T-helper 17 cell (primary cell): Measurements from ENCODE around the gene FGF22. TPM values are rescaled to one million over a fixed set of nuclear protein-coding genes. Genes with fewer than 3 reads are reported as not detected.

ENCODE experiments used
- ATAC-seq: fragments of 150-1000 bp; cut with Tn5 transposase; 2 replicates; pipeline ENCODE4 v1.10.0; 2021; ENCODE audit warnings: mild to moderate bottlenecking, moderate library complexity
- DNase-seq, 3 donors: peaks; one replicate each; pipeline versions ENCODE4 v3.0.0 to v3.0.0-alpha.2; 2020 to 2021
- H3K9me3 ChIP-seq: one replicate; pipeline ENCODE4 v1.7.0; 2013; ENCODE audit warnings: low read length, mild to moderate bottlenecking; ENCODE audit not compliant: control insufficient read depth, poor library complexity, severe bottlenecking
- H3K27ac Mint-ChIP-seq: one replicate; pipeline ENCODE4 v1.8.0; 2022; ENCODE audit warnings: mild to moderate bottlenecking, moderate library complexity, mixed read lengths
- H3K27me3 Mint-ChIP-seq: one replicate; pipeline ENCODE4 v1.8.0; 2022; ENCODE audit warnings: mixed read lengths
- H3K36me3 Mint-ChIP-seq: one replicate; pipeline ENCODE4 v1.8.0; 2022; ENCODE audit warnings: low read depth, mixed read lengths
- H3K4me1 Mint-ChIP-seq: one replicate; pipeline ENCODE4 v1.8.0; 2022; ENCODE audit warnings: mild to moderate bottlenecking, mixed read lengths
- H3K4me3 Mint-ChIP-seq: one replicate; pipeline ENCODE4 v1.8.0; 2022; ENCODE audit warnings: mild to moderate bottlenecking, moderate library complexity, mixed read lengths
- total RNA-seq, 4 donors: library from RNA in 2 of 4; stranded (reverse) in 2 of 4; gene quantifications; one replicate each; pipeline ENCODE4 v1.2.3 and lab custom pipeline; 2022 to 2026

Gene FGF22
- total RNA-seq, 2 donors from 2014 or later, result 0.65 to 0.68 TPM

DNA sequence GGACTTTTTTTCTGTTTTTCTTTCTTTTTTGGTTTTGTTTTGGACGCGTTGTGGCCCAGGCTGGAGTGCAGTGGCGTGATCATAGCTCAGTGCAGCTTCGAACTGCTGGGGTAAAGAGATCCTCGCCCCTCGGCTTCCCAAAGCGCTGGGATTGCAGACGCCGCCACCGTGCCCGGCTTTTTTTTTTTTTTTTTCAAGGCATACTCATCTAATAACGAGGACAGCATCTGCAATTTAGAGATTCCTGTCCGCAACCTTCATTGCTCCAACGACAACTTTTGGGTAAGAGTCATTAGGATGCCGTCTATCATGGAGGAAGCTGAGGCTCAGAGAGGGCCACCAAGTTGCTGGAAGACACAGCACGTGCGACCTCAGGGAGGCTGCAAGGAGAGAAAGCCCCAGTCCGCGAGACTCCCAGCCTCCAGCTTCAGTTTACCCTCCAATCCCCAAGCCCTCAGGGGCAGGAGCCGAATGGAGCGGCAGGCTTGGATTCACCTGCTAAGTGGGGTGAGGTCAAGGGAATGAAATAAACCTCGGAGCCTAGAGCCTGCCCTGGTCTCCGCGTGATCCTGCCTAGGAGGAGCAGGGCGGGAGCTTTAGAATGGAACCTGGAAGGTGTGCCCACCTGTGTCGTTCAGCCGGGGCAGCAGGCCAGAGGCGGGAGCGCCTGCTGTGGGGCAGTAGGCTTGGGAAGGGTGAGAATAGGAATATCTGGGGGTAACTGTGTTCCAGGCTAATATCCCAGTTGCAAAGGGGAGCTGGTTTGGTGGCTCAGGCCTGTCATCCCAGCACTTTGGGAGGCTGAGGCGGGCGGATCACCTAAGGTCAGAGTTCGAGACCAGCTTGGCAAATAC lies 5.7 kb upstream of the FGF22 start:
- H3K9me3 ChIP-seq, result no peaks in the 10 kb centered on the region
- Mint-ChIP-seq H3K4me3 (peak overlapping the region; percentile 96), H3K4me1 (peaks cover 15% of the 10 kb centered on the region), H3K36me3 (peaks cover under 1% of the 10 kb centered on the region), H3K27ac (peak overlapping the region; percentile 90), H3K27me3 (no peaks in the 10 kb centered on the region)
- DNase-seq (no peak), ATAC-seq (no peak)

- Mint-ChIP-seq H3K36me3 (no peaks in the 10 kb centered on the region), H3K27me3 (no peaks in the 10 kb centered on the region), H3K27ac (peak overlapping the region; percentile 29), H3K4me3 (no peak overlapping the region), H3K4me1 (peaks cover 20% of the 10 kb centered on the region)
- H3K9me3 ChIP-seq, result no peaks in the 10 kb centered on the region
- ATAC-seq, result no peak
- DNase-seq, result no peak
Measured at GRCh38 chr19:634975-635652, 4.6 kb upstream of the FGF22 start.

DNA sequence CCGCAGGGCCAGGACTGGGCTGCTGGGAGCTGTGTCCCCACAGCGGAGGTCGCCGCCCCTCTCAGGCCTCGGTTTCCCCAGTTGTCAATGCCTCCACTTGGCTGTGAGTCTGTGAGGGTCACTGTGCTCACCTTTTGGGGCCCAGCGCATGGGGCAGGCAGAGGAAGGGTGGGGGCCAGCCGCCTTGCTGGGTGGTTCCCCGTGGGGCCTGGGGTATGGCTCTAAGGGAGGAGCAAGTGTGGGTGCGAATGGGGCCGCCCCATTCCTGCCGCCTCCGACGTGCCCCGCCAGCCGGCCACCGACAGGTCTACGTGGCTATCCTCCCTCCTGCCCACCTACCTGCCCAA lies 800 bp upstream of the FGF22 start:
- Mint-ChIP-seq H3K27ac (peak overlapping the region; percentile 79), H3K36me3 (no peaks in the 10 kb centered on the region), H3K27me3 (no peaks in the 10 kb centered on the region), H3K4me3 (peak overlapping the region; percentile 94), H3K4me1 (peaks cover 11% of the 10 kb centered on the region)
- H3K9me3 ChIP-seq, result no peaks in the 10 kb centered on the region
- DNase-seq, result no peak
- no peak for ATAC-seq

DNA sequence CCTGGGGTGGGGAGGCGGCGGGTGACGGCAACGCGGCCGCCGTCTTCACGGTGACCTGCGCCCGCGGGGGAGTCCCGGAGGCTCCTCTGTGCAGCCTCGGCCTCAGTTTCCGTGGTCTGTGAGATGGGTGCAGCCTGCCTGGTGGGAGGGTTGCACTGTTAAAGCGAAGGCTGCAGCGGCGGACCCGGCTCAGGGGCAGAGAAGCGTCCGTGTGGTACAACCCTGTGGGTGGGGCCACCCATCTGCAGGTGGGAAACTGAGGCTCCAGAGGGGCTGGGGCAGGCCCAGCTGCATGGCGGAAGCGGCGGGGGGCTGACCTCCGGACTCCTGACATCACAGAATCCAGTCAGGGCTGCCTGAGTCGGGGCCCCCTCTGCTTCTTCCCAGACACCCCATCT lies 481 bp downstream of the FGF22 start:
- no peaks in the 10 kb centered on the region for H3K27me3 Mint-ChIP-seq
- no peak for ATAC-seq
- no peak overlapping the region for H3K4me3 Mint-ChIP-seq
- H3K9me3 ChIP-seq, result no peaks in the 10 kb centered on the region
- H3K4me1 Mint-ChIP-seq, result peaks cover 6% of the 10 kb centered on the region
- H3K36me3 Mint-ChIP-seq, result no peaks in the 10 kb centered on the region
- no peak overlapping the region for H3K27ac Mint-ChIP-seq
- DNase-seq, result no peak

GRCh38 chr19:640606-641189 lies 1.0 kb downstream of the FGF22 start:
- no peaks in the 10 kb centered on the region for H3K9me3 ChIP-seq
- peaks cover 6% of the 10 kb centered on the region for H3K4me1 Mint-ChIP-seq
- H3K27me3 Mint-ChIP-seq, result no peaks in the 10 kb centered on the region
- no peaks in the 10 kb centered on the region for H3K36me3 Mint-ChIP-seq
- no peak overlapping the region for H3K4me3 Mint-ChIP-seq
- H3K27ac Mint-ChIP-seq, result peak overlapping the region; percentile 82
- DNase-seq (no peak), ATAC-seq (no peak)

- Mint-ChIP-seq H3K27ac (no peak overlapping the region), H3K4me1 (peaks cover 8% of the 10 kb centered on the region), H3K27me3 (no peaks in the 10 kb centered on the region), H3K4me3 (no peak overlapping the region), H3K36me3 (no peaks in the 10 kb centered on the region)
- ATAC-seq (no peak), DNase-seq (no peak)
- H3K9me3 ChIP-seq, result no peaks in the 10 kb centered on the region
Measured at GRCh38 chr19:641702-642101, 2.0 kb downstream of the FGF22 start.

DNA sequence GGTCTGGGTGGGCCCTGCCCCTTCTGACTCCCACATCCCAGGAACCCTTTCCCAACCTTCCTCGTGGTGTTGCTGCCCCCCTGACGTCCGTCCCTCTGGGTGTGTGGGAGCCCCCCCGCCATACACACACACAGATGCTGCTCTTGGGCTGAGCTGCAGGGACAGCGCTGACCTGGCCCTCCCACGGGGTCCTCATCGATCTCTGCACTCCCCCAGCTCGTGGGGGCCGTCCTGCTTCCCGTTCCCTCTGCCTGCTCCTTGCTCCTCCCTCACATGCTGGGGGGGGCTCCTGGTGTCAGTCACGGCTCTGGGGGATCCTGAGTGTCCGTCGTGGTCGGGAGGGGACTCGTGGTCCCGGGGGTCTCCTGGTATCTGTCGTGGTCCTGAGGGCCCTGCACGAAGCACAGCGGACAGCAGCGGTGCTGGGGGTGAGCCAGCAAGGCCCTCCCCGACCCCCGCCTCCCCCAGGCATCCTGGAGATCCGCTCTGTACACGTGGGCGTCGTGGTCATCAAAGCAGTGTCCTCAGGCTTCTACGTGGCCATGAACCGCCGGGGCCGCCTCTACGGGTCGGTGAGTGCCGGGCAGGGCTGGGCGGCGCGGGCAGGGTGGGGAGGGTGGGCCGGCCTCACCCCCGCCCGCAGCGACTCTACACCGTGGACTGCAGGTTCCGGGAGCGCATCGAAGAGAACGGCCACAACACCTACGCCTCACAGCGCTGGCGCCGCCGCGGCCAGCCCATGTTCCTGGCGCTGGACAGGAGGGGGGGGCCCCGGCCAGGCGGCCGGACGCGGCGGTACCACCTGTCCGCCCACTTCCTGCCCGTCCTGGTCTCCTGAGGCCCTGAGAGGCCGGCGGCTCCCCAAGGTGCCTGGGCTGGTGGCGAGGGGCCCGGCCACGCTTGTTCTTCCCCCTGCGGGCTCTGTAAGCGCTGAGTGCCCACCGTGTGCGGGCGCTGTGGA lies 3.4 kb downstream of the FGF22 start:
- H3K4me1 Mint-ChIP-seq, result peaks cover 8% of the 10 kb centered on the region
- DNase-seq, result no peak
- H3K27me3 Mint-ChIP-seq, result no peaks in the 10 kb centered on the region
- no peak for ATAC-seq
- no peaks in the 10 kb centered on the region for H3K9me3 ChIP-seq
- no peaks in the 10 kb centered on the region for H3K36me3 Mint-ChIP-seq
- H3K4me3 Mint-ChIP-seq, result no peak overlapping the region
- H3K27ac Mint-ChIP-seq, result no peak overlapping the region

DNA sequence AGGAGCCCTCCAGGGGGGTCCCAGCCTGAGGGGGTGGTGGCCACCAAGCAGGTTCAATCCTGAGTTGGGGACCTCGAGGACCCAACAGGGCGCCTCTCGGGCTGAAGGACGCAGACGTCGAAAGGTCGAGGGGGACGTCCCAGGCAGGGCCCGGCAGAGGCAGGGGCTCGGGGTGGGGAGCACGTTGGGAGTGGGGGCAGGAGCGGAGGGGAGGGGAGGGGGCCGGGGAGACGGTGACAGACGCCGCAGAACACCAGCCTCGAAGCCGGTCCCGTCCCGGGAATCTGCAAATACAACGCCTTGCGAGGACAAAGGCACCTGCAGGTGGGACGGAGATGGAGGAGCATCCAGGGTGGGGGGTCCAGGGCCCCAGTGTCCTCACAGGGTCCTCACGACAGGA lies 4.1 kb downstream of the FGF22 start:
- Mint-ChIP-seq H3K4me1 (peaks cover 8% of the 10 kb centered on the region), H3K27ac (peak overlapping the region; percentile 49), H3K27me3 (no peaks in the 10 kb centered on the region), H3K36me3 (no peaks in the 10 kb centered on the region), H3K4me3 (no peak overlapping the region)
- H3K9me3 ChIP-seq, result no peaks in the 10 kb centered on the region
- no peak for DNase-seq
- no peak for ATAC-seq

DNA sequence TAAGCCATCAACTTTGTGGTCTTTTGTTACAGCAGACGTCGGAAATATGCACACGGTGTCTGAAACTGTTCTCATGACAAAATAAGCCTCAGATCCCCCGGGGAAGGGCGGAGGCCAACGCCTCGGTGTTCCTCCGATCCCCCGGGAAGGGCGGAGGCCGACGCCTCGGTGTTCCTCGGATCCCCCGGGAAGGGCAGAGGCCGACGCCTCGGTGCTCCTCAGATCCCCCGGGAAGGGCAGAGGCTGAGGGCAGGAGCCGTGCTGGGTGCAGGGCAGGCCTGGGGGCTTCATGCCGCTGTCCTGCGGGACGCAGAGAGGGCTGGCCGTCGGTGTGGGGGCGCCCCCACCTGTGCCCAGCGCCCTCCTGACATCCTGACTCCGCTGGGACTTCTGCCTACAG lies 4.7 kb downstream of the FGF22 start:
- H3K36me3 Mint-ChIP-seq, result no peaks in the 10 kb centered on the region
- no peaks in the 10 kb centered on the region for H3K27me3 Mint-ChIP-seq
- ATAC-seq (no peak), DNase-seq (no peak)
- peaks cover 3% of the 10 kb centered on the region for H3K4me1 Mint-ChIP-seq
- H3K4me3 Mint-ChIP-seq, result no peak overlapping the region
- H3K9me3 ChIP-seq, result no peaks in the 10 kb centered on the region
- peak overlapping the region; percentile 49 for H3K27ac Mint-ChIP-seq

DNA sequence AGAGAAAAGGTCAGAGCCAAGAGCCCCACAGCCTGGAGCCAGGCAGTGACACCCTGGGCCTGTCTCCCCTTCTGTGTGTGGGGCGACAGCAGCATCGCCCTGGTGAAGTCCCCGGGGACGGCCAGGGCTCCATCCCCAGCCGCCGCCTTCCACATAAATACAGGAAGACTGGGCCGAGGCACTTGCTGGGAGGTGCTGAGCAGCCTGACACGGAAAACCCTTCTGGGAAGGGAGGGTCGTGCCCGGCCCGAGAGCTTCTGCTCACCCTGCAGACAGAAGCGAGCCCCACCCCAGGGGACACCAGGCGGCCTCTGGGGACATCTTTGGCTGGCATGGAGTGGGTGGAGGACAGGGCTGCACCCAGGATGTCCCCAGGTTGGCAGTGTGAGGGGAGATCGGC lies 5.1 kb downstream of the FGF22 start:
- no peaks in the 10 kb centered on the region for H3K27me3 Mint-ChIP-seq
- ATAC-seq (no peak), DNase-seq (no peak)
- no peak overlapping the region for H3K27ac Mint-ChIP-seq
- H3K4me3 Mint-ChIP-seq, result no peak overlapping the region
- peaks cover 2% of the 10 kb centered on the region for H3K4me1 Mint-ChIP-seq
- no peaks in the 10 kb centered on the region for H3K36me3 Mint-ChIP-seq
- H3K9me3 ChIP-seq, result no peaks in the 10 kb centered on the region

GRCh38 chr19:645912-646778 lies 6.5 kb downstream of the FGF22 start:
- Mint-ChIP-seq H3K4me1 (peaks cover 2% of the 10 kb centered on the region), H3K4me3 (no peak overlapping the region), H3K36me3 (no peaks in the 10 kb centered on the region), H3K27ac (peak overlapping the region; percentile 74), H3K27me3 (no peaks in the 10 kb centered on the region)
- no peaks in the 10 kb centered on the region for H3K9me3 ChIP-seq
- DNase-seq, result no peak
- ATAC-seq, result peak; percentile 3
